ENCODE measurements around the gene PAPLN.

Gene PAPLN

DNA sequence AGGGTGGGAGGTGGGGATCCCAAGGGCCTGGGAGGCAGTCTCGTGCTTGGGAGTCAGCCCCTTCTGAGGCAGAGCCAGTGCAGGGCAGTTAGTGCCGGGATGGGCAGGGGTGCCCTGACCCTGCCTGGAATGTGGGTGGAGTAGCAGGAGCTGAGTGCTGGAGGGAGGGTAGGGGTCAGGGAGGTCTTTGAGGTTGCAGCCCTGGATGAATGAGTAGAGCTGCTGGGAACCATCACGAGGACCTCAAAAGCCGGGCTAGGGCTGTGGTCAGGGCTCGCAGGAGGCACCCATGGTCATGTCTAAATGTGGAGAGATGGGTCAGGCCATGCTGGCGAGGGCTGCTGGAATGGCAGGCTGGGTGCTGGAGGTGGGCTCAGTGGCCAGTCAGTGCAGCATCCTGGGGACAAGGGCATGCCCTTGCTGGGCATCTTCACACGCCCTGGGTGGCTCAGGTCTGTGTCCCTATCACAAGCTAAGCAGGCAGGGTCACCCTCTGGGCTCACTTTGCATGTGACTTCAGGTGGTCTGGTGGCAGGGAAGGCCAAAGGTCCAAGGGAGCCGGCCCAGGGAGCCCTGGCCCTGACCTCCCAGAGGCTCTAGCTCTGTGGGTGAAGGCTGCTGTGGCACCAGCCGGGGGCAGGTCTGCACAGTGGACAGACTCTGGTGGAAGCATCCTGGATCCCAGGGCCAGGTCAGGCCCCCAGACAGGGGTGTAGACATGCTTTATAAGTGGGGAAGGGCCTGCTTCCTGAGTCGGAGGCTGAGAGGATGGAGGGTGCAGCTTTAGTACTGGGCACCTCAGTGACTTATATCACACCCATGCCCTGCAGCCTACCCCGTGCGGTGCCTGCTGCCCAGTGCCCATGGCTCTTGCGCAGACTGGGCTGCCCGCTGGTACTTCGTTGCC is 24.5 kb downstream of the PAPLN start:
- H3K27ac ChIP-seq (replicated peaks) = no peak overlapping the region
- no peak for DNase-seq (ENCODE audit: low read depth in 1 of 2, low spot score in 1 of 2)
- no peak overlapping the region for H3K4me3 ChIP-seq (replicated peaks; ENCODE audit: insufficient read depth, low read length)
- H3K27me3 ChIP-seq (ENCODE audit: insufficient read depth, poor library complexity, severe bottlenecking) = no peaks in the 10 kb centered on the region
- TF ChIP-seq, protein P1, sequence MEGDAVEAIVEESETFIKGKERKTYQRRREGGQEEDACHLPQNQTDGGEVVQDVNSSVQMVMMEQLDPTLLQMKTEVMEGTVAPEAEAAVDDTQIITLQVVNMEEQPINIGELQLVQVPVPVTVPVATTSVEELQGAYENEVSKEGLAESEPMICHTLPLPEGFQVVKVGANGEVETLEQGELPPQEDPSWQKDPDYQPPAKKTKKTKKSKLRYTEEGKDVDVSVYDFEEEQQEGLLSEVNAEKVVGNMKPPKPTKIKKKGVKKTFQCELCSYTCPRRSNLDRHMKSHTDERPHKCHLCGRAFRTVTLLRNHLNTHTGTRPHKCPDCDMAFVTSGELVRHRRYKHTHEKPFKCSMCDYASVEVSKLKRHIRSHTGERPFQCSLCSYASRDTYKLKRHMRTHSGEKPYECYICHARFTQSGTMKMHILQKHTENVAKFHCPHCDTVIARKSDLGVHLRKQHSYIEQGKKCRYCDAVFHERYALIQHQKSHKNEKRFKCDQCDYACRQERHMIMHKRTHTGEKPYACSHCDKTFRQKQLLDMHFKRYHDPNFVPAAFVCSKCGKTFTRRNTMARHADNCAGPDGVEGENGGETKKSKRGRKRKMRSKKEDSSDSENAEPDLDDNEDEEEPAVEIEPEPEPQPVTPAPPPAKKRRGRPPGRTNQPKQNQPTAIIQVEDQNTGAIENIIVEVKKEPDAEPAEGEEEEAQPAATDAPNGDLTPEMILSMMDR (IDR thresholded peaks at IDR 0.05; ENCODE audit: insufficient read depth, low read length) = no peak
- TF ChIP-seq SPI1 (IDR thresholded peaks at IDR 0.05; ENCODE audit: borderline replicate concordance, low read depth) (no peak), GABPA (IDR thresholded peaks at IDR 0.05; ENCODE audit: low read depth) (no peak), POLR2AphosphoS5 (IDR thresholded peaks at IDR 0.05; ENCODE audit: low read depth) (no peak)

DNA sequence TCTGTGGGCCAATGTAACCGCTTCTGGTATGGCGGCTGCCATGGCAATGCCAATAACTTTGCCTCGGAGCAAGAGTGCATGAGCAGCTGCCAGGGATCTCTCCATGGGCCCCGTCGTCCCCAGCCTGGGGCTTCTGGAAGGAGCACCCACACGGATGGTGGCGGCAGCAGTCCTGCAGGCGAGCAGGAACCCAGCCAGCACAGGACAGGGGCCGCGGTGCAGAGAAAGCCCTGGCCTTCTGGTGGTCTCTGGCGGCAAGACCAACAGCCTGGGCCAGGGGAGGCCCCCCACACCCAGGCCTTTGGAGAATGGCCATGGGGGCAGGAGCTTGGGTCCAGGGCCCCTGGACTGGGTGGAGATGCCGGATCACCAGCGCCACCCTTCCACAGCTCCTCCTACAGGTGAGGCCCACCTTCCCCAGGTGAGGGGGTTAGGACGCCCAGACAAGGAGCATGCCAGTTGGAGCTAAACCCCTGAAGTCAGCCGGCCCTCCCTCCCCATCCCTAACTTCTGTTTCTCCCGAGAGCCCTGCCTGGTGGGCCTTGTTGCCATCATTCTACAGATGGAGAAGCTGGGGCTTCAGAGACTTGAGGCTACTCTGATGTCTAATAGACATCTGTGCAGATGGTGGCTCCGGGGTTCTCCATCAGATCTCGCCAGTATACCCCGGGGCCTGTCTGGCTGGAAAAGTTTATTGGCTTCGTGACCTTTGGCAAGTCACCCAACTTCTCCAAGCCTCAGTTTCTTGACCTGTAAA is 25.3 kb downstream of the PAPLN start:
- DNase-seq (ENCODE audit: low read depth in 1 of 2, low spot score in 1 of 2) = no peak
- Histone ChIP-seq H3K27ac (replicated peaks) (no peak overlapping the region), H3K4me3 (replicated peaks; ENCODE audit: insufficient read depth, low read length) (no peak overlapping the region), H3K27me3 (ENCODE audit: insufficient read depth, poor library complexity, severe bottlenecking) (no peaks in the 10 kb centered on the region)
- no peak for TF ChIP-seq SPI1 (IDR thresholded peaks at IDR 0.05; ENCODE audit: borderline replicate concordance, low read depth)
- TF ChIP-seq GABPA (IDR thresholded peaks at IDR 0.05; ENCODE audit: low read depth) = no peak
- TF ChIP-seq, protein P2, sequence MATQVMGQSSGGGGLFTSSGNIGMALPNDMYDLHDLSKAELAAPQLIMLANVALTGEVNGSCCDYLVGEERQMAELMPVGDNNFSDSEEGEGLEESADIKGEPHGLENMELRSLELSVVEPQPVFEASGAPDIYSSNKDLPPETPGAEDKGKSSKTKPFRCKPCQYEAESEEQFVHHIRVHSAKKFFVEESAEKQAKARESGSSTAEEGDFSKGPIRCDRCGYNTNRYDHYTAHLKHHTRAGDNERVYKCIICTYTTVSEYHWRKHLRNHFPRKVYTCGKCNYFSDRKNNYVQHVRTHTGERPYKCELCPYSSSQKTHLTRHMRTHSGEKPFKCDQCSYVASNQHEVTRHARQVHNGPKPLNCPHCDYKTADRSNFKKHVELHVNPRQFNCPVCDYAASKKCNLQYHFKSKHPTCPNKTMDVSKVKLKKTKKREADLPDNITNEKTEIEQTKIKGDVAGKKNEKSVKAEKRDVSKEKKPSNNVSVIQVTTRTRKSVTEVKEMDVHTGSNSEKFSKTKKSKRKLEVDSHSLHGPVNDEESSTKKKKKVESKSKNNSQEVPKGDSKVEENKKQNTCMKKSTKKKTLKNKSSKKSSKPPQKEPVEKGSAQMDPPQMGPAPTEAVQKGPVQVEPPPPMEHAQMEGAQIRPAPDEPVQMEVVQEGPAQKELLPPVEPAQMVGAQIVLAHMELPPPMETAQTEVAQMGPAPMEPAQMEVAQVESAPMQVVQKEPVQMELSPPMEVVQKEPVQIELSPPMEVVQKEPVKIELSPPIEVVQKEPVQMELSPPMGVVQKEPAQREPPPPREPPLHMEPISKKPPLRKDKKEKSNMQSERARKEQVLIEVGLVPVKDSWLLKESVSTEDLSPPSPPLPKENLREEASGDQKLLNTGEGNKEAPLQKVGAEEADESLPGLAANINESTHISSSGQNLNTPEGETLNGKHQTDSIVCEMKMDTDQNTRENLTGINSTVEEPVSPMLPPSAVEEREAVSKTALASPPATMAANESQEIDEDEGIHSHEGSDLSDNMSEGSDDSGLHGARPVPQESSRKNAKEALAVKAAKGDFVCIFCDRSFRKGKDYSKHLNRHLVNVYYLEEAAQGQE (IDR thresholded peaks at IDR 0.05; ENCODE audit: insufficient replicate concordance, low read depth) = no peak
- no peak for TF ChIP-seq POLR2AphosphoS5 (IDR thresholded peaks at IDR 0.05; ENCODE audit: low read depth)
- TF ChIP-seq, protein P1 (IDR thresholded peaks at IDR 0.05; ENCODE audit: insufficient read depth, low read length) = no peak

DNA sequence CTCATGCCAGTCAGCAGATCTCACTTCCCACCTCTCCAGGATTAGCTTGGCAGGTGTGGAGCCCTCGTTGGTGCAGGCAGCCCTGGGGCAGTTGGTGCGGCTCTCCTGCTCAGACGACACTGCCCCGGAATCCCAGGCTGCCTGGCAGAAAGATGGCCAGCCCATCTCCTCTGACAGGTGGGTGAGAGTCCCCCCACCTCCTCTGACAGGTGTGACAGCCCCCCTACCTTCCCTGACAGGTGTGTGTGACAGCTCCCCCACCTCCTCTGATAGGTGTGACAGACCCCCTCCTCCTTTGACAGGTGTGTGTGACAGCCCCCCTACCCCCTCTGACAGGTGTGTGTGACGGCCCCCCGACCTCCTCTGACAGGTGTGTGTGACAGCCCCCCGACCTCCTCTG is 26.3 kb downstream of the PAPLN start:
- Histone ChIP-seq H3K4me3 (replicated peaks; ENCODE audit: insufficient read depth, low read length) (no peak overlapping the region), H3K27me3 (ENCODE audit: insufficient read depth, poor library complexity, severe bottlenecking) (no peaks in the 10 kb centered on the region), H3K27ac (replicated peaks) (no peak overlapping the region)
- DNase-seq (ENCODE audit: low read depth in 1 of 2, low spot score in 1 of 2) = no peak
- no peak for TF ChIP-seq POLR2AphosphoS5 (IDR thresholded peaks at IDR 0.05; ENCODE audit: low read depth)
- no peak for TF ChIP-seq SPI1 (IDR thresholded peaks at IDR 0.05; ENCODE audit: borderline replicate concordance, low read depth)
- TF ChIP-seq GABPA (IDR thresholded peaks at IDR 0.05; ENCODE audit: low read depth) = no peak
- TF ChIP-seq, protein P2 (IDR thresholded peaks at IDR 0.05; ENCODE audit: insufficient replicate concordance, low read depth) = no peak
- TF ChIP-seq, protein P1 (IDR thresholded peaks at IDR 0.05; ENCODE audit: insufficient read depth, low read length) = no peak

All from HL-60 (cell line).